GM13976 (cell line): ENCODE results near the gene GABRR3.

ENCODE experiments used
- DNase-seq: peaks from one replicate; pipeline ENCODE4 v3.0.0; 2012; ENCODE audit warnings: low spot score
- in situ Hi-C: fragments of 300-500 bp; cut with MboI; formaldehyde crosslinking; loops from one replicate; pipeline ENCODE4 v1.12.0; 2022; ENCODE audit warnings: low sequenced_read_pairs, mixed read lengths, inconsistent platforms; ENCODE audit not compliant: unreplicated experiment
- TF ChIP-seq, protein P1 (sequence below): IDR thresholded peaks from 2 replicates; pipeline ENCODE4 v1.5.1; 2012; ENCODE audit warnings: borderline replicate concordance, mild to moderate bottlenecking; ENCODE audit not compliant: insufficient read depth; ENCODE audit errors: extremely low read depth, missing control alignments, control extremely low read depth

The GABRR3 gene

DNA sequence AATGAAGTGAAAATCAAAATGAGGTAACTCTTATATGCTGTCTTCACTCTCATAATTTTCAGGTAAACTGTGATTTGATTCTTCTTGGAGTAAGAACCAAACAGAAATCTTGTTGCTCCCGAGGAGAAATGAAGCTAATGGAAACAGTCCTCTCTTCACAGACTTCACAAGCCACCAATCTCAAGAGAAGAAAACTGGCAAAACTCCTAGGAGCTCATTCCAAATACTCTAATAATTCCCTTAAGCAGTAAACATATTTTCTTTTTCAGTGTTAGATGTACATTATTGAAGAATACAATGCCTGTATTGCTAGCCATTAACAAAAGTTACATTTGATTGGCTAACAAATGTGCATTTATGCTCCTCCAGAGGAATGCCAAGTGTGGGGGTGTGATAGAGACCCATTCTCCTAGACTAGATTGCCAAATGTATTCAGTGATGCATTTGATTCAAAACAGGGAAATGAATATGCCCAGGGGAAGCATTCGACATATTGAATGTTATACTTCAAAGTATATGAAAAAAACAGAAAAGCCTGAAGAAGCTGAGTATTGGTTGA lies 51.1 kb downstream of the GABRR3 start:
- no peak for DNase-seq
- TF ChIP-seq, protein P1, sequence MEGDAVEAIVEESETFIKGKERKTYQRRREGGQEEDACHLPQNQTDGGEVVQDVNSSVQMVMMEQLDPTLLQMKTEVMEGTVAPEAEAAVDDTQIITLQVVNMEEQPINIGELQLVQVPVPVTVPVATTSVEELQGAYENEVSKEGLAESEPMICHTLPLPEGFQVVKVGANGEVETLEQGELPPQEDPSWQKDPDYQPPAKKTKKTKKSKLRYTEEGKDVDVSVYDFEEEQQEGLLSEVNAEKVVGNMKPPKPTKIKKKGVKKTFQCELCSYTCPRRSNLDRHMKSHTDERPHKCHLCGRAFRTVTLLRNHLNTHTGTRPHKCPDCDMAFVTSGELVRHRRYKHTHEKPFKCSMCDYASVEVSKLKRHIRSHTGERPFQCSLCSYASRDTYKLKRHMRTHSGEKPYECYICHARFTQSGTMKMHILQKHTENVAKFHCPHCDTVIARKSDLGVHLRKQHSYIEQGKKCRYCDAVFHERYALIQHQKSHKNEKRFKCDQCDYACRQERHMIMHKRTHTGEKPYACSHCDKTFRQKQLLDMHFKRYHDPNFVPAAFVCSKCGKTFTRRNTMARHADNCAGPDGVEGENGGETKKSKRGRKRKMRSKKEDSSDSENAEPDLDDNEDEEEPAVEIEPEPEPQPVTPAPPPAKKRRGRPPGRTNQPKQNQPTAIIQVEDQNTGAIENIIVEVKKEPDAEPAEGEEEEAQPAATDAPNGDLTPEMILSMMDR, result no peak
- in situ Hi-C loops, result no loop called here

DNA sequence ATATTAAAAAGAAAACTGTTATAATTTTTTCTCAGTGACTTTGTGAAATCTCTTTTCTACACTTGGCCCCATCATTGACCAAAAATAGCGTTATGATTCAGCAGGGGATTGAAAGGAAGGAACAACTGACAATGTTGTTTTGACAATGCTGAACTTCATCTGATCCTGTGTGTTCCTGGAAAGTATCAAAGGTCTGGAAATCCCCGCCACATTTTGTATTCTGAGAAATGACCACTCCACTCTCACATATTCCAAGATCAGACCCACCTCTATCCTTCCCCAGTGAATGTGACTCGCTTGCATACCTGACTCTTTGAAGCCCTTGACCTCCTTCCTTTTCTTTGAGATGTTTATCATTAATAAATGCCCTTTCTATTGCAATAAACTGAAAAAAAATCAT lies 53.2 kb downstream of the GABRR3 start:
- DNase-seq, result no peak
- TF ChIP-seq, protein P1, result no peak
- in situ Hi-C loops, result no loop called here

DNA sequence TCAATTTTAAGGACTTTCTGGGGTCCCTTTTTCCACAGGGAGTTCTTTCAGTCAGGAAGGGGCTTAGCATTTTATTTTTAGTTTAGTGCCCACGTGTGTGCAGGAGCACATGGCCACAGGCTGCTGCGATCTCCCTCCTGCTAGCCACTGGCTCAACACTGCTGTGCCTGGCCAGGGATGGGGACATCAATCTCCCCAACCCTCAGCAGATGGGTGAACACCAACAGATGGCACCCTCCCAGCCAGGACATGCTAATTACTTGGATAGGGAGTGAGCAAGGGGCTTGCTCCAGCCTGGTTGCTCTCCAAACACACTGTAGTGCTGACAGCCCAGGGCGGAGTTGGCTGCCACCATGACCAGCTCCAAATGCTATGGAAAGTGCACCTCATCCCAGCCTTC lies 55.5 kb downstream of the GABRR3 start:
- in situ Hi-C loops, result no loop called here
- DNase-seq, result no peak
- TF ChIP-seq, protein P1, result no peak

DNA sequence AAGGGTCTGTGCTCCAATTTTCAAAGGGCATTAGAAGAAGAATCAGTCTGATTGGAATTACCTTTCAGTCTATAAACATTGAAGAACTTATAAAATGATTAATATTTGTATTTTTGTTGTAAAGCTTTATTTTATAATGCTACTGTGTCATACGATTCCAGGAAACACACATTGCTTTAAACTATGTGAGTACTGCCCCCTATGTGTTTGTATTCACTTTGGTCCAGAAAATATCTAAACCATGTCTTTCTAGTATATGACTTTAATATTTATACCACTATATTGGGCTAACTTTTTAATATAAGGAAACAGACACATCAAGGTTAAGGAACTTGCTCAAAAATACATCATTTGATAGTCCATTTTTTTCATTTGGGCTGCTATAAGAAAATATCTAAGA lies 59.6 kb downstream of the GABRR3 start:
- TF ChIP-seq, protein P1, result no peak
- in situ Hi-C loops, result no loop called here

DNA sequence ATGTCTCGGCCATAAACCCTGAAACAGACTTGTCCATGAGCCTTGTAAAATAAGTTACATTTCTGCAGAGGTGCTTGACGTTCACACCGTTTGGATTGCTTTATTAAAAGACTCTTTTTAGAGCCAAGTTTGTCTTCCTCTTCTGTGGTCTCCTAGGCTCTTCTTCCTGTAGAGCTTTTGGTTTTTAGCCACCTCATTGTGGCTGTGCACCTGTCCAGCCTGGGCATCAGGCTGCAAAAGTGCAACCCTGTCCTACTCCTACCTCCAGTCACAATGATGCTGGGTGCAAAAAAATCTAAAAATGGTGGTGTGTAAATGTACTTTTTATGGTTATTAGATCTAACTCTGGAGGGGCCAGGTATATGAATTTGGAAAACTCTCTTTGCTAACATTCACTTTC lies 60.1 kb downstream of the GABRR3 start:
- TF ChIP-seq, protein P1, result no peak
- in situ Hi-C loops, result no loop called here
- no peak for DNase-seq

More for the DNA sequence above, 59.6 kb downstream of the GABRR3 start:
- DNase-seq, result no peak

DNA sequence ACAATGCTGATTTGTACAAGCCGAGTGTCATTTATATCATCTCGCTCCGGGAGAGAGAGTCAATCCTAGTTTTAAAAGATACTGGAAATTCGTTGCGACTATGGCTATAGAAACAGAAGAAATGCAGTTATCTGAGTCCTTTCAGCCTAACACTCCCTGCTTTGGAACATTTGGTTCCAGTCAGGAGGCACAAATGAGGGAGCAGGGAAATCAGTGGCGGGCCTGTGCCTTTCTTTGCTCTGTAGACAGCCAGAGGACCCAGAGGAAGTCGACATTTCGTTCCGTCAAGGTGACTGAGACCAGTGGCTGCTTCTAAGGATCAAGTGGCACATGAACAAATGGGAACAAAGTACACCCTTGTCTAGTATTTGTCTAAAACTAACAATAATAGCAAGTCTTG lies 62.1 kb downstream of the GABRR3 start:
- TF ChIP-seq, protein P1, result no peak
- in situ Hi-C loops, result no loop called here
- no peak for DNase-seq
